Measurements from ENCODE around the gene ZNF326.

Gene ZNF326

DNA sequence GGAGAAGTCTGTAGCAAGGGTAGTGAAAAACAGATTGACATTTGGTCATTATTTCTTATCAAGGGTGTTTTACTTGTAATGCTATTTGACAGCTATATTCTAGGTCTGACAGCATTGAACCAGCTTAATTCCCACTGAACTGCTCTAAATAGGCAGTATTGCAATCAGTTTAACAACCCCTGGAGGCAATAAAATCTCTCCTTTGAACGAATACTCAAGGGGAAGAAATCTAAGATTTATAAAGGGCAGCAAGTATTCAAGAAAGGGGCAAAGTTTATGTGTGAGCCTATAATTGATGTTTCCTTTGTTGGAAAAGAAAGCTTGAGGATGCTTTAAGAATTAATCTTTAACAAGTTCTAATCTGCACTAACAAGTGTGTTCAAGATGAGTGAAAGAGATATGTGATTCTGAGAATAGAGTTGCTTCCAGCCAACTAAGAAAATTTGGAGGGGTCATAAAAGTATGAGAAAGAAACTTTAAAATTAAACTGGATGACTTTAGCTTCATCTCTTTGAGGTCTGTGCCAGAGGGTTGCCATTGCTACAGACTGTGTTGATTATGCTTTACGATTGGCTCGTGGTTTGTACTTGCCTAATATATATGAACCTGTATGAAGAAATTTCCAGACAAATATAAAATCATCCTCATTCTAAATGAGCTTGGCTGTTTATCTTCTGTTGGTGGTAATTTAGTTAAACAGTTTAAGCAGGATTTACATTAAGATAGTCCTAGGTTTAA lies 72.5 kb downstream of the ZNF326 start:
- TF ChIP-seq, protein P1, sequence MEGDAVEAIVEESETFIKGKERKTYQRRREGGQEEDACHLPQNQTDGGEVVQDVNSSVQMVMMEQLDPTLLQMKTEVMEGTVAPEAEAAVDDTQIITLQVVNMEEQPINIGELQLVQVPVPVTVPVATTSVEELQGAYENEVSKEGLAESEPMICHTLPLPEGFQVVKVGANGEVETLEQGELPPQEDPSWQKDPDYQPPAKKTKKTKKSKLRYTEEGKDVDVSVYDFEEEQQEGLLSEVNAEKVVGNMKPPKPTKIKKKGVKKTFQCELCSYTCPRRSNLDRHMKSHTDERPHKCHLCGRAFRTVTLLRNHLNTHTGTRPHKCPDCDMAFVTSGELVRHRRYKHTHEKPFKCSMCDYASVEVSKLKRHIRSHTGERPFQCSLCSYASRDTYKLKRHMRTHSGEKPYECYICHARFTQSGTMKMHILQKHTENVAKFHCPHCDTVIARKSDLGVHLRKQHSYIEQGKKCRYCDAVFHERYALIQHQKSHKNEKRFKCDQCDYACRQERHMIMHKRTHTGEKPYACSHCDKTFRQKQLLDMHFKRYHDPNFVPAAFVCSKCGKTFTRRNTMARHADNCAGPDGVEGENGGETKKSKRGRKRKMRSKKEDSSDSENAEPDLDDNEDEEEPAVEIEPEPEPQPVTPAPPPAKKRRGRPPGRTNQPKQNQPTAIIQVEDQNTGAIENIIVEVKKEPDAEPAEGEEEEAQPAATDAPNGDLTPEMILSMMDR (IDR thresholded peaks at IDR 0.05; ENCODE audit: low read depth, low read length) = no peak
- no peak for DNase-seq (ENCODE audit: extremely low read depth, low read depth)

DNA sequence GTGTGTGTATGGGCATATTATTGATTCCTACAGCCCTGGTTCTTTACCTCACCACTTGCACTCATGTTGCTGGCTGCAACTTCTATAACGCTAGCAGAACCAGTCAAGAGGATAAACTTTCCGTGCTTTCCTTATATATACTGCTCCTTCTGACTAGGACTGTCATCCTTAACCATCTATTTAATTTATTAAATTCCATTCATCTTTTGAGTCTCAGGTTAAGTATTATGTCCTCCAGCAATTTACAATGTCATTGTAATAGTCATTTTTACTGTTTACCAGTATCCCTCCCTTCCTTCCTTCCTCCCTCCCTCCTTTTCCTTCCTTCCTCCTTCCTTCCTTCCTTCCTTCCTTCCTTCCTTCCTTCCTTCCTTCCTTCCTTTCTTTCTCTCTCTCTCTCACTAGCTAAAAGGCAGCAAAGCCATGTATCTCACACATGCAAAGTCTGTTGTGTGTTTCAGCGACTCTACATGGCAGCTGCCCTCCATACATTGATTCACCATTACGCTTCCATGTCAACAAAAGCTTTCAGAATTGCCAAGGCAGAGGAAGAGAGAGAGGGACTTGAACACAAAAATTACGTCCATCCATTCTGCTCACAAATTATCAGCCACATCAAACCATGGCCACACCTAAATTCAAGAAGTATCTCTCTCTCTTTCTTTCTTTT lies 73.8 kb downstream of the ZNF326 start:
- TF ChIP-seq, protein P1 (IDR thresholded peaks at IDR 0.05; ENCODE audit: low read depth, low read length) = no peak
- no peak for DNase-seq (ENCODE audit: extremely low read depth, low read depth)

DNA sequence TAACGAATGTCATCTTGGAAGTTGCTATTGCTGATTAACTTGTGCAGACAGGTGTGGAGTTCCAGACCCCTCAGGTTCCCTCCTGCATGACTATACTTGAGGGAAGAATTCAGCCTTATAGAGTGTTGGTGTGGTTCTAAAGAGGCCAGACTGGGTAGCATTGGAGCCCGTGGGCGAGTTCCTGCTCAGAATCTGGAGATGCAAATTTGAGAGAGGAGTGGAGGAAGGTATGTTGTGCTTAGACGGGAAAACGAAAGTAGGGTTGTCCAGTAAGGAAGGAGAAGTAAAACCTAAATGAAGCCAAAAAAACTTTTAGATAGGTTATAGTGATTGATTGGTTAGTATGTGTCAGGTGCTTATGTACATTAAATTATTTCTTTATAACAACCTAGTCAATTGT lies 79.2 kb downstream of the ZNF326 start:
- DNase-seq (ENCODE audit: extremely low read depth, low read depth) = no peak
- TF ChIP-seq, protein P1 (IDR thresholded peaks at IDR 0.05; ENCODE audit: low read depth, low read length) = no peak

DNA sequence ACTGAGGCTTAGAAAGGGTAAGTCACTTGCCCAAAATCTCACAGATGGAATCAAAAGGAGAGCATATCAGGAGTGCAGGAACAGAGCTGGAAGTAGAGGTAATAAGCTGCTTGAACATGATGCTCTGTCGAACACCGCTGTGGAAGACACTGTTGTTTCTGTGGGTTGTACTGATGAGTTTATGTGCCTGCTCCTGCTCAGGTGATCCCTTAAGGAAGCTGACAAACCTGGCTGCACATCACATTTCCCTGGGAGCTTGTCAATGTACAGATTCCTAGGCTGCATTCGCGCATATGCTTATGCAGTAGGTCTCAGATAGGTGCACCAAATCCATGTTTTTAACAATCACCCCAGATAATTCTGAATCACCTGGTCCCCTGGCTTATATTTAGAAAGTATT lies 79.7 kb downstream of the ZNF326 start:
- TF ChIP-seq, protein P1 (IDR thresholded peaks at IDR 0.05; ENCODE audit: low read depth, low read length) = no peak
- no peak for DNase-seq (ENCODE audit: extremely low read depth, low read depth)

DNA sequence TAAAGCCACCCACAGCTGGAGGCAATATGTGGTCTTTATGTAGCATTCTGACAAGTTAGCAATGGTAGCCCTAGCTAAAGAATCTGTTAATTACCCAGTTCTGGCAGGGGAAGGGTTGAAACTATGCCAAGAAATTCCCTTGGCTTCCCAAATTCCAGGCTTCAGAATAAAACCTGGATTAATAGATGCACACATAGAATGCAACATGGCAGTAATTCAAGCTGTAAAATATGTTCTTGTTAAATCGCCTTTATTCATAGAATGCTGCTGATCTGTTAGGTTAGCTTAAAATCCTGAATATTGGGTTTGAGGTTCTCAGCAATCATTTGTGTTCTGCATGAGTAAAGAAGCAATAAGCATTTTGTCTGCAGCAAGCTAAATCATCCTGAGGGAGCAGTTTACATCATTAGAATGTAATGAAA lies 80.1 kb downstream of the ZNF326 start:
- TF ChIP-seq, protein P1 (IDR thresholded peaks at IDR 0.05; ENCODE audit: low read depth, low read length) = no peak
- no peak for DNase-seq (ENCODE audit: extremely low read depth, low read depth)

DNA sequence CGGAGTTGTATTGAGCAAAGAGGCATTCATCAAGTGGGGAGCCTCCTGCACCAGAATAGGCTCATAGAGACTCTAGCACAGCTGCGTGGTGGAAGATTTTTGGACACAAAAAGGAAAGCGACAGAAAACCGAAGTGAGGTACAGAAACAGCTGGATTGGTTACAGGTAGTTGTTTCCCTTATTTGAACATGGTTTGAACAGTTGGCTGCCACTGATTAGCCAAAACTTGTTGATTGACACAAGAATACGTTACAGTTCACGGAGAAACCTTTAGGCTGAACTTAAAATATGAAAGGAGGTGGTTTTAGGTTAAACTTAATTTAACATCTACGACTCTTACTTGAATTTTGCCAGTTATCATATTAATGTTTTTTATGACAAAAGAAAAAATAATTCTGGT lies 89.1 kb downstream of the ZNF326 start:
- DNase-seq (ENCODE audit: extremely low read depth, low read depth) = no peak
- TF ChIP-seq, protein P1 (IDR thresholded peaks at IDR 0.05; ENCODE audit: low read depth, low read length) = no peak
